ENCODE measurements around the gene MXD1.

MXD1 gene

GRCh38 chr2:69955029-69955428 lies 40.1 kb downstream of the MXD1 start:
- no peak for FAIRE-seq

- FAIRE-seq = no peak
These were observed 41.6 kb downstream of the MXD1 start for GRCh38 chr2:69956475-69956979.

GRCh38 chr2:69957965-69958364 lies 43.1 kb downstream of the MXD1 start:
- FAIRE-seq = no peak

GRCh38 chr2:69958480-69958879 lies 43.6 kb downstream of the MXD1 start:
- FAIRE-seq = no peak

GRCh38 chr2:69959425-69959824 lies 44.5 kb downstream of the MXD1 start:
- FAIRE-seq = no peak

- no peak for FAIRE-seq
These were observed 45.9 kb downstream of the MXD1 start for GRCh38 chr2:69960821-69961220.

- no peak for FAIRE-seq
These were observed 46.6 kb downstream of the MXD1 start, which contains the start of gene ASPRV1 for GRCh38 chr2:69961496-69961895. ASPRV1 (minus strand) TSS chr2:69961631; CDS start chr2:69961436, 195 bp downstream.

- no peak for FAIRE-seq
These were observed 48.2 kb downstream of the MXD1 start for GRCh38 chr2:69962986-69963730.

GRCh38 chr2:69964353-69964841 lies 49.5 kb downstream of the MXD1 start:
- no peak for FAIRE-seq

- FAIRE-seq = no peak
These were observed 51.0 kb downstream of the MXD1 start for GRCh38 chr2:69965756-69966445.

GRCh38 chr2:69966496-69966895 lies 51.6 kb downstream of the MXD1 start:
- no peak for FAIRE-seq

- FAIRE-seq = no peak
These were observed 53.7 kb downstream of the MXD1 start for GRCh38 chr2:69968609-69969008.

- FAIRE-seq = no peak
These were observed 54.4 kb downstream of the MXD1 start for GRCh38 chr2:69969126-69969983.

- no peak for FAIRE-seq
These were observed 55.1 kb downstream of the MXD1 start for GRCh38 chr2:69969991-69970390.

- no peak for FAIRE-seq
These were observed 57.9 kb downstream of the MXD1 start for GRCh38 chr2:69972822-69973221.

- FAIRE-seq = no peak
These were observed 58.4 kb downstream of the MXD1 start for GRCh38 chr2:69973335-69973735.

GRCh38 chr2:69975136-69975852 lies 60.4 kb downstream of the MXD1 start:
- FAIRE-seq = no peak

GRCh38 chr2:69975853-69976462 lies 61.0 kb downstream of the MXD1 start:
- FAIRE-seq = no peak

GRCh38 chr2:69977186-69977585 lies 62.3 kb downstream of the MXD1 start:
- no peak for FAIRE-seq

GRCh38 chr2:69977906-69978482 lies 63.1 kb downstream of the MXD1 start:
- no peak for FAIRE-seq
